GM18870 (cell line): ENCODE measurements around the gene PASD1.

Experiments used
- ATAC-seq: cut with Tn5 transposase; IDR thresholded peaks from one replicate; pipeline ENCODE4 v1.9.1; 2021; ENCODE audit warnings: moderate library complexity; ENCODE audit not compliant: unreplicated experiment

PASD1 gene

GRCh38 chrX:151701071-151701470 lies 137.6 kb downstream of the PASD1 start:
- no peak for ATAC-seq

GRCh38 chrX:151701531-151701930 lies 138.1 kb downstream of the PASD1 start:
- no peak for ATAC-seq

DNA sequence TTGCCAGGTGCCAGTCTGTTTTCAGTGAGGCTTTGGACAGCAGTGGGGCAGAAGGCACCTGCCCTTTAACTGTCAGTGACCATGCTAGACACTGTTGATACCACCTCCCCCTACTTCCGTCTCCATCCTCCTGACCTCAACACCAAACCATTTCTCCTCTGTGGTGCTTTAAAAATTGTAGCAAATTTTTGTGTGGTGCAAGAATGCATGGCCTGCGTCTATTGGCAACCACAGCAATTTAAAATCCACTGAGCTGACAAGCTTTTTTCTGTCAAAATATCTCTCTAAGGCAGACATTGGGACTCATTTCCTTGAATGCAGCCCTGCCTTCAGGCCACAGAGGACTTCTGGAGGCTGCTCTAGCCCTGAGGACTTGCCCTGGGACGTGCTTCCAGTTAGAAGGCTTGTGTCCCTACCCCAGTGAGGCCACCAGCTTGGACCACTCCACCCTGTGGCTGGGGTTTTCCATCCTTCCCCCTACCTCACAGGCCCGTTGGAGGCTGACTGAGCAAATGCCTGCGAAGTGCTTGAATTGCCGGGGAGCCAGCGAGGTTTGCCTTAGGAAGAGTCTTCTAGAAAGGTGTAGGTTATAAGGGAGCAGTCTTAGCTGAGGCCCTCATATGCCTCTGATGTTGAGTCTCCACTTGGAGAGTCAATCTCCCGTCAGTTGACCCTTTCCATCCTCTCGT lies 138.7 kb downstream of the PASD1 start:
- no peak for ATAC-seq

GRCh38 chrX:151702741-151703340 lies 139.4 kb downstream of the PASD1 start:
- ATAC-seq, result no peak

GRCh38 chrX:151703487-151703886 lies 140.0 kb downstream of the PASD1 start:
- ATAC-seq, result no peak

GRCh38 chrX:151704041-151704663 lies 140.7 kb downstream of the PASD1 start:
- ATAC-seq, result no peak

DNA sequence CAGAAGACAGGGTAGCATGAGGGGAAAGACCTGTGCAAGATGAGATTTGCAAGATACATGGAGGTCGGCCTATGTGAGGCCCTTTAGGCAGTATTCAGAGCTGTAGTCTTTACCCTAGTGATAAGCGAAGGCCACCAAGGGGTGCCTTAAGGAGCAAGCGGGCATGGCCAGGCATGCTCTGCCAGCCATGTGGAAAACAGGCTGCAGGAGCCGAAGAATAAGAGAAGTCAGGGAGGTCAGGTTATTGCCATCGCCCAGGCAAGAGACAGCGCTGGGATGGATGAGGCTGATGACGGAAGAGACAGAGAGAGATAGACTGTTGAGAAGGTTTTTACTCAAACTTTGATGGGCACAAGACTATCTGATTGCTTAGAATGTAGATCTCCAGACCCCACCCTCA lies 145.3 kb downstream of the PASD1 start:
- ATAC-seq, result no peak

DNA sequence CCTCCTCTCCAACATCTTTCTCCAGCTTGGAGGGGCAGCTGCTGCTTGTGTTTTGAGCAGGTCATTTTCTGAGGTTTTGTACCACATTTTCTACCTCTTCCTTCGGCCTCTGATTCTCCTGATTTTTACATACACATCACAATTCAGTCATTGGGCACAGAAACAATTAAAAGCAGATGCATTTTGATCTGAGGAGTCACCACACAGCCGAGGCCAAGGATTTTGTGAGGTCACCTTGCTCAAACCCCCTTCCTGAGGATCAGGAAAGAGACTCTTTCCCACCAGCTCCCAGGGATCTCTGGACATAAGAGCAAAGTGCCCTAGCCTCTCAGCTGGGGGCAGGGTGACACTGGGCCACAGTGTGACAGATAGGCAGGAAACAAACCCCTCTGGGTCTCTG lies 147.0 kb downstream of the PASD1 start:
- ATAC-seq, result no peak

- no peak for ATAC-seq
These were observed 147.7 kb downstream of the PASD1 start for GRCh38 chrX:151711154-151711553.

DNA sequence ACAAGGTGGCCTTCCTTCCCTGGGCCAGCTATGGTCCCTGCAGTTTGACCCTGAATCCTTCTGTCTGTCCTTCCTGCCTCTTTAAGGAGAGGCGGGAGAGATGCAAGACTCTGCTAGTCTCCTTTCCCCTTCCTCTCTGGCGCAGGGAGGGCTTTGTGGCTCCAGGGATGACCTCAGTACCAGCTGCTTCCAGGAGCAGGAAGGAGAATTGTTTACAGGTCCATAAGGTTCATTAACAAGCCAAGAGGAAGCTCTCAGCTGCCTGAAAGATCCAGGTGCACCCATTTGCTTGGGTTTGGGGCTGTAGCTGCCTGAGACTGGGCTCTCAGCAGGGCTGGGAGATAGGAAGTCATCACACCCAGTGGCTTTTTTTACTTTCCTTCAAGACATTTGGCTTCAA lies 148.3 kb downstream of the PASD1 start:
- no peak for ATAC-seq

GRCh38 chrX:151712253-151712652 lies 148.8 kb downstream of the PASD1 start:
- ATAC-seq, result no peak

- ATAC-seq, result no peak
These were observed 150.4 kb downstream of the PASD1 start for GRCh38 chrX:151713849-151714248.

DNA sequence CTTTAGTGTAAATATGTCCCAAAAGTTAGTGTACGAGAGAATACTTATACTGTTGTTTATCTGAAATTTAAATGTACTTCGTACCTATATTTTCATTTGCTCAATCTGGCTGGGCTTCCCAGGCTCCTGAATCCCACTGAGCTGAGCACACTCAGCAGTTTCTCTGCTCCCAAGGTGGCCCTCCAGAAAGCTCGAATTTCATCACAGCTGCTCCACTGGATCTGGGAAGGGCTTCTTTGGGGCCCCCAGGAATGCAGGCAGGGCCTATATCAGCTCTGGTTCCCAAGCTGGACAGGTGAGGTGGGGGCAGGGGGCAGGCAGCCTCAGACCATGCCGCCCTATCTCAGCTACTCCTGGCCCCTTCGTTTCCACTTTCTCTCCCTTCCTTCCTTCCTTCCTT lies 150.9 kb downstream of the PASD1 start:
- no peak for ATAC-seq

DNA sequence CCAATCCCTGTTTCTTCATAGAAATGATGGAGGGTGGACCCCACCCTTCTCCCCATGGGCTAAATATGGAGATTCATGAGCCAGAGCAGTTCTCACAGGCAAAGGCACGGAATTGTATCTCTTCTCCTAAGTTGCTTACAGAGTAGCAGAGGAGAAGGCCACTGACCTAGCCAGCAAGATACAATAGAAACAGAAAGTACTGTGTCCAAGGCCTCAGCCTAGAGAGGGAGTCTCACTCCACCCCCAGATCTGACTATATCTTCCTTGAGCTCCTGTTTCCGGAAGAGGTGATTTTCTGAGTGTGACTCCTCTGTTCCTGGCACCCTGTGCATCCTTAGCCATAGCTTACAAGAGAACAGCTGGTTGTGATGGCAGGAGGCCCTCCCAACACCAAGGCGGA lies 152.3 kb downstream of the PASD1 start, which contains the start of gene FATE1:
FATE1 (plus strand) TSS at position 284 of the 400 bp plus-strand sequence; CDS start at position 369, 85 bp downstream.
- ATAC-seq, result no peak

- no peak for ATAC-seq
These were observed 158.9 kb downstream of the PASD1 start for GRCh38 chrX:151722241-151722846.

- ATAC-seq, result no peak
These were observed 159.8 kb downstream of the PASD1 start for GRCh38 chrX:151723156-151723760.

GRCh38 chrX:151724563-151725337 lies 161.3 kb downstream of the PASD1 start:
- no peak for ATAC-seq

DNA sequence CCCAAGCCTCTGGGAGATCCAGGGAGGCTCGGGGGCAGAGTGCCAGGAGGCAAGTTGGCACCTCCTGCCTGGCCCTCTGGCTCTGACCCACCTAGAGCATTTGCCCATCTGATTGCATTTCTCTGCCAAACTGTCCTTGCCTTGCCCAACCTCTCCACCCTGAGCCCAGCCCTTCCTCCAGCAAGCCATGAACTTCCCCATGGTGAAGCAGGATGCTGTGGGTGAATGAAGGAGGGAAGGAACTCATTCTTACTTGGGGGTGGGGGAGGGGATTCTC lies 161.8 kb downstream of the PASD1 start:
- no peak for ATAC-seq
